Measurements from ENCODE around the gene MS4A5. TPM values are rescaled to one million over a fixed set of nuclear protein-coding genes. Genes with fewer than 3 reads are reported as not detected.
A peak's percentile ranks its signal among the peaks of the same experiment; 100 is the strongest.

MS4A5 gene
- polyA plus RNA-seq, 1 of the 3 experiments (the other 2 are of a cell fraction) = not detected

GRCh38 chr11:60482361-60482760, 53.0 kb downstream of the MS4A5 start:
- Histone ChIP-seq H3K9ac (no peak overlapping the region), H3K27me3 (ENCODE audit: insufficient read depth) (no peaks in the 10 kb centered on the region; the same call in 1 of the 2 replicates), H3K4me1 (ENCODE audit: control insufficient read depth in 1 of 2, insufficient read depth in 2 of 2, low read depth in 1 of 2, low read length in 1 of 2) (no peaks in the 10 kb centered on the region), H3K9me3 (no peaks in the 10 kb centered on the region), H3K79me2 (ENCODE audit: insufficient read depth) (no peaks in the 10 kb centered on the region), H3K36me3 (replicated peaks in 1 of 2; ENCODE audit: control insufficient read depth in 1 of 2, insufficient read depth in 2 of 2, low read length in 1 of 2) (no peaks in the 10 kb centered on the region), H3K4me2 (no peak overlapping the region), H3K27ac (ENCODE audit: low read depth in 2 of 2, low read length in 1 of 2) (no peak overlapping the region), H2AFZ (ENCODE audit: low read depth) (no peak overlapping the region), H3F3A (replicated peaks; ENCODE audit: insufficient read depth) (no peaks in the 10 kb centered on the region), H3K4me3 (ENCODE audit: low read depth in 2 of 2, low read length in 1 of 2) (no peak overlapping the region), H3K9me2 (no peaks in the 10 kb centered on the region), H4K20me1 (ENCODE audit: insufficient read depth) (no peaks in the 10 kb centered on the region)
- 4% methylated on average over 2 of the region's 2 CpGs for WGBS (ENCODE audit: low lambda C conversion rate)
- CTCF ChIA-PET = no interaction called here
- no peak for DNase-seq
- no peak for TF ChIP-seq GATA2 (CRISPR knock-in tag; IDR thresholded peaks at IDR 0.05)
- no peak for TF ChIP-seq FOSL2 (IDR thresholded peaks at IDR 0.05; ENCODE audit: borderline replicate concordance, low read depth)
- no peak for TF ChIP-seq CHD2 (IDR thresholded peaks at IDR 0.05; ENCODE audit: low read length, partially characterized antibody)
- POLR2A ChIA-PET = no interaction called here

- 13% methylated on average over 5 of the region's 5 CpGs for WGBS (ENCODE audit: low lambda C conversion rate)
- CTCF ChIA-PET = interaction anchor here (0.7 kb wide), 1 partner anchor 13 kb away, joined by 3 read pairs; no protein-coding TSS in a partner anchor
- POLR2A ChIA-PET = no interaction called here
These were observed 56.6 kb downstream of the MS4A5 start for GRCh38 chr11:60485987-60486386.

GRCh38 chr11:60492488-60493009, 63.2 kb downstream of the MS4A5 start, which contains the start of gene MS4A12:
MS4A12 (plus strand) TSS chr11:60492778; CDS start chr11:60497319, 4,541 bp downstream.
- no peaks in the 10 kb centered on the region for H3K9me2 ChIP-seq
- no peaks in the 10 kb centered on the region for H4K20me1 ChIP-seq (ENCODE audit: insufficient read depth)
- H3K4me1 ChIP-seq (ENCODE audit: control insufficient read depth in 1 of 2, insufficient read depth in 2 of 2, low read depth in 1 of 2, low read length in 1 of 2) = no peaks in the 10 kb centered on the region
- ChIA-PET CTCF (no interaction called here), POLR2A (no interaction called here)
- H3F3A ChIP-seq (replicated peaks; ENCODE audit: insufficient read depth) = no peaks in the 10 kb centered on the region
- H3K9me3 ChIP-seq = no peaks in the 10 kb centered on the region
- no peak within 1 kb of the TSS for H3K4me3 ChIP-seq (ENCODE audit: low read depth in 2 of 2, low read length in 1 of 2)
- 3% methylated on average over 4 of the region's 4 CpGs for WGBS (ENCODE audit: low lambda C conversion rate)
- H3K4me2 ChIP-seq = no peak within 1 kb of the TSS
- no peak for DNase-seq
- H3K27ac ChIP-seq (ENCODE audit: low read depth in 2 of 2, low read length in 1 of 2) = no peak within 1 kb of the TSS
- H2AFZ ChIP-seq (ENCODE audit: low read depth) = no peak within 1 kb of the TSS
- no peaks in the 10 kb centered on the region; the same call in 1 of the 2 replicates for H3K27me3 ChIP-seq (ENCODE audit: insufficient read depth)
- no peak within 1 kb of the TSS for H3K9ac ChIP-seq
- no peaks in the 10 kb centered on the region for H3K36me3 ChIP-seq (replicated peaks in 1 of 2; ENCODE audit: control insufficient read depth in 1 of 2, insufficient read depth in 2 of 2, low read length in 1 of 2)
- no peaks in the 10 kb centered on the region for H3K79me2 ChIP-seq (ENCODE audit: insufficient read depth)
- TF ChIP-seq EP300 (IDR thresholded peaks at IDR 0.05; ENCODE audit: borderline replicate concordance in 1 of 2, low read depth in 1 of 2, low read length in 1 of 2) (no peak), SMC3 (IDR thresholded peaks at IDR 0.05; ENCODE audit: low read depth, low read length) (no peak), PBX3 (IDR thresholded peaks at IDR 0.05) (no peak), NRF1 (IDR thresholded peaks at IDR 0.05; ENCODE audit: low read depth, low read length) (no peak), USF1 (IDR thresholded peaks at IDR 0.05; ENCODE audit: borderline replicate concordance, low read depth) (no peak), MAX (IDR thresholded peaks at IDR 0.05; ENCODE audit: low read depth) (no peak), IRF3 (IDR thresholded peaks at IDR 0.05; ENCODE audit: low read depth, low read length) (no peak), RAD21 (IDR thresholded peaks at IDR 0.05; ENCODE audit: low read length) (no peak), MEF2A (IDR thresholded peaks at IDR 0.05; ENCODE audit: borderline replicate concordance, low read depth) (no peak), GATA2 (CRISPR knock-in tag; IDR thresholded peaks at IDR 0.05) (no peak)

More at GRCh38 chr11:60485987-60486386, 56.6 kb downstream of the MS4A5 start:
- DNase-seq = peak; percentile 39
- Histone ChIP-seq H3K27me3 (ENCODE audit: insufficient read depth) (no peaks in the 10 kb centered on the region; the same call in 1 of the 2 replicates), H3K9me2 (no peaks in the 10 kb centered on the region), H3K36me3 (replicated peaks in 1 of 2; ENCODE audit: control insufficient read depth in 1 of 2, insufficient read depth in 2 of 2, low read length in 1 of 2) (no peaks in the 10 kb centered on the region), H3K4me3 (ENCODE audit: low read depth in 2 of 2, low read length in 1 of 2) (no peak overlapping the region), H3F3A (replicated peaks; ENCODE audit: insufficient read depth) (no peaks in the 10 kb centered on the region), H4K20me1 (ENCODE audit: insufficient read depth) (no peaks in the 10 kb centered on the region), H3K4me1 (ENCODE audit: control insufficient read depth in 1 of 2, insufficient read depth in 2 of 2, low read depth in 1 of 2, low read length in 1 of 2) (no peaks in the 10 kb centered on the region), H3K4me2 (no peak overlapping the region), H3K9me3 (no peaks in the 10 kb centered on the region), H2AFZ (ENCODE audit: low read depth) (no peak overlapping the region), H3K9ac (no peak overlapping the region), H3K27ac (ENCODE audit: low read depth in 2 of 2, low read length in 1 of 2) (no peak overlapping the region), H3K79me2 (ENCODE audit: insufficient read depth) (no peaks in the 10 kb centered on the region)
- TF ChIP-seq FOSL2 (IDR thresholded peaks at IDR 0.05; ENCODE audit: borderline replicate concordance, low read depth) = no peak
- TF ChIP-seq CTCF (IDR thresholded peaks at IDR 0.05) = peak; percentile 50
- TF ChIP-seq RAD21 (IDR thresholded peaks at IDR 0.05; ENCODE audit: low read length) = peak; percentile 13; the same call in 1 of the 2 replicates
